ENCODE results near the gene SCLY.

SCLY gene, protein sequence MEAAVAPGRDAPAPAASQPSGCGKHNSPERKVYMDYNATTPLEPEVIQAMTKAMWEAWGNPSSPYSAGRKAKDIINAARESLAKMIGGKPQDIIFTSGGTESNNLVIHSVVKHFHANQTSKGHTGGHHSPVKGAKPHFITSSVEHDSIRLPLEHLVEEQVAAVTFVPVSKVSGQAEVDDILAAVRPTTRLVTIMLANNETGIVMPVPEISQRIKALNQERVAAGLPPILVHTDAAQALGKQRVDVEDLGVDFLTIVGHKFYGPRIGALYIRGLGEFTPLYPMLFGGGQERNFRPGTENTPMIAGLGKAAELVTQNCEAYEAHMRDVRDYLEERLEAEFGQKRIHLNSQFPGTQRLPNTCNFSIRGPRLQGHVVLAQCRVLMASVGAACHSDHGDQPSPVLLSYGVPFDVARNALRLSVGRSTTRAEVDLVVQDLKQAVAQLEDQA

DNA sequence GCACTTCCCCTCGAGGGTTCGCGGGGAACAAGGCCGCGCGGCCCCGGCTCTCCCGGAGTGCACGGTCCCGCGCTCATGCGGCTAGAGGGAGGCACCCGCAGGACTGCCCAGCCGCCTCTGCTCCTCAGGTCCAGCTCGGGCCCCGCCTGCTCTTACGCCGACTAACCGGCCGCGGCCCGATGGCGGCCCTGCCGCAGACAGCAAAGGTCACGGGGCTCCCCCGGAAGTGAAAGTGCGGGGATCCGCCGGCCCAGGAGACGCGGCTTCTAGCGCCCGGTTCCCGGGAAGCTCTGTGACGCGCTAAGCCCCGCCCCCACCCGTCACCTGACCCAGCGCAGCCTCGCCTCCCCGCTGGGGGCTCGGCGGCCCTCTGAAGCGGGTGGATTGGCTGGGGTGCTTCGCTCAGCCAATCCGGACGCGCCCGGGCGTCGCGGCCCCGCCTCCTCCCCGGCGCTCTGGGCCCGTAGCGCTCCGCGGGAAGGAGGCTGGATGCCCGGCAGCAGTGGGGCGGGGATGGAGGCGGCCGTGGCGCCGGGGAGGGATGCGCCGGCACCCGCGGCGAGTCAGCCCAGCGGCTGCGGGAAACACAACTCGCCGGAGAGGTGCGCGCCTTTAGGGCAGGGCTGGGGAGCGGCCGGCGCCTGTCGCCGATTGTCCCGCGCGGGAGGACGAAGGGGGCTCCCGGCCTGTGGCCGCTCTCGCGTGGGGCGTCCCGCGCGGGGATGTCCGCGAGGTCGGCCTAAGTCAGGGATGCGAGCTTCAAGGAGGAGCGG lies at the start of gene SCLY:
Gene SCLY, plus strand, starts transcription at position 460 of the 773 bp plus-strand sequence. Its CDS starts 54 bp downstream, at position 514.
- H3K4me1 Mint-ChIP-seq (ENCODE audit: low read depth) = peaks cover 55% of the 10 kb centered on the region
- peak within 1 kb of the TSS; percentile 92 for H3K4me3 Mint-ChIP-seq
- peaks cover 23% of the 10 kb centered on the region for H3K27me3 Mint-ChIP-seq
- no peaks in the 10 kb centered on the region for H3K9me3 Mint-ChIP-seq
- peak; percentile 97 for DNase-seq
- peaks cover 48% of the 10 kb centered on the region for H3K36me3 Mint-ChIP-seq (ENCODE audit: low read depth)
- H3K27ac Mint-ChIP-seq = peak within 1 kb of the TSS; percentile 92

GRCh38 chr2:238013806-238014205 lies 47.0 kb upstream of the SCLY start:
- Mint-ChIP-seq H3K27me3 (no peaks in the 10 kb centered on the region), H3K4me3 (no peak overlapping the region), H3K4me1 (ENCODE audit: low read depth) (peaks cover 27% of the 10 kb centered on the region), H3K36me3 (ENCODE audit: low read depth) (peaks cover 58% of the 10 kb centered on the region), H3K9me3 (no peaks in the 10 kb centered on the region), H3K27ac (no peak overlapping the region)
- no peak for DNase-seq

- no peaks in the 10 kb centered on the region for H3K9me3 Mint-ChIP-seq
- no peak overlapping the region for H3K27ac Mint-ChIP-seq
- H3K27me3 Mint-ChIP-seq = no peaks in the 10 kb centered on the region
- DNase-seq = no peak
- H3K4me3 Mint-ChIP-seq = no peak overlapping the region
- peaks cover 72% of the 10 kb centered on the region for H3K36me3 Mint-ChIP-seq (ENCODE audit: low read depth)
- peaks cover 12% of the 10 kb centered on the region for H3K4me1 Mint-ChIP-seq (ENCODE audit: low read depth)
Measured at GRCh38 chr2:238015705-238016104, 45.1 kb upstream of the SCLY start.

GRCh38 chr2:238016526-238016925 lies 44.3 kb upstream of the SCLY start:
- H3K4me1 Mint-ChIP-seq (ENCODE audit: low read depth) = peaks cover 6% of the 10 kb centered on the region
- DNase-seq = no peak
- H3K4me3 Mint-ChIP-seq = no peak overlapping the region
- H3K27me3 Mint-ChIP-seq = no peaks in the 10 kb centered on the region
- no peak overlapping the region for H3K27ac Mint-ChIP-seq
- no peaks in the 10 kb centered on the region for H3K9me3 Mint-ChIP-seq
- peaks cover 72% of the 10 kb centered on the region for H3K36me3 Mint-ChIP-seq (ENCODE audit: low read depth)

GRCh38 chr2:238019962-238020361 lies 40.8 kb upstream of the SCLY start:
- peaks cover 71% of the 10 kb centered on the region for H3K36me3 Mint-ChIP-seq (ENCODE audit: low read depth)
- H3K27ac Mint-ChIP-seq = peak overlapping the region; percentile 5
- no peak overlapping the region for H3K4me3 Mint-ChIP-seq
- H3K9me3 Mint-ChIP-seq = no peaks in the 10 kb centered on the region
- H3K4me1 Mint-ChIP-seq (ENCODE audit: low read depth) = peaks cover 14% of the 10 kb centered on the region
- no peak for DNase-seq
- H3K27me3 Mint-ChIP-seq = no peaks in the 10 kb centered on the region

DNA sequence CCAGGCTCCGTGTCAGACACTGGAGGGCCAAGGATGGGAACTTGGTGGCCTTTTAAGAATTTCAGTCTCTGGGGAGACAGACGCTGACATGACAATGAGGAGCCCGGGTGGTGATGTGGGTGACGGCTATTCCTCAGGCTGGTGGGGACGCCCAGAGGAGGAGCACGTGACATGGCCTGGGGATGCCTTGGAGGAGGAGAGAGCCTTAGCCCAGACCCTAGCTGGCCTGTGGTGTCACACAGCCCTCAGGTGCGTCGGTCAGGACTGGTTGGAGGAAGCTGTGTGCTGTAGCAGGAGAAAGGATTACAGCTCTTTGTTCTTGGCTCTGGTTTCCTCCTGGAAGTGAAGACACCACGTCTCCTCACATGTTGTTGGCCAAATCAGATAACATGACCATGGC lies 40.0 kb upstream of the SCLY start:
- no peaks in the 10 kb centered on the region for H3K9me3 Mint-ChIP-seq
- H3K36me3 Mint-ChIP-seq (ENCODE audit: low read depth) = peaks cover 76% of the 10 kb centered on the region

DNA sequence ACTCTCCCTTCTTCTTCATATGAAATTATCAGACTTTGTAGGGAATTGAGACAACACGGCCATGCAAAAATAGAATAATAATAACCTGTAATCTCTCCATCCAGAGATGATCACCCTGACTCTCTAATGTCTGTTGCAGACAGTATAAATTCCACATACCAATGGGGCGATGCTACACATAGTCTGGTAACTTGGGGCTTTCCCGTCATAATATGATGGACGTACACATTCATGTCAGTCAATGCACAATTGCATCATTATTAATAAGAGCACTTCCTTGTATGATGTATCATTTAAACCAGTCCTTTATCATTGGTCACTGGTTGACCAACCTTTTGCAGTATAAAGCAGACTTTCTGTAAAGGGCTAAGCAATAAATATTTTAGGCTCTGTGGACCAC lies 39.5 kb upstream of the SCLY start:
- no peak for DNase-seq
- H3K4me3 Mint-ChIP-seq = no peak overlapping the region
- H3K4me1 Mint-ChIP-seq (ENCODE audit: low read depth) = peaks cover 20% of the 10 kb centered on the region
- peaks cover 81% of the 10 kb centered on the region for H3K36me3 Mint-ChIP-seq (ENCODE audit: low read depth)
- H3K9me3 Mint-ChIP-seq = no peaks in the 10 kb centered on the region
- no peak overlapping the region for H3K27ac Mint-ChIP-seq
- H3K27me3 Mint-ChIP-seq = no peaks in the 10 kb centered on the region

More for the DNA sequence above, 40.0 kb upstream of the SCLY start:
- no peak overlapping the region for H3K27ac Mint-ChIP-seq
- H3K4me1 Mint-ChIP-seq (ENCODE audit: low read depth) = peaks cover 20% of the 10 kb centered on the region
- H3K4me3 Mint-ChIP-seq = no peak overlapping the region
- DNase-seq = no peak
- no peaks in the 10 kb centered on the region for H3K27me3 Mint-ChIP-seq

- Mint-ChIP-seq H3K4me3 (no peak overlapping the region), H3K27me3 (no peaks in the 10 kb centered on the region), H3K27ac (no peak overlapping the region), H3K4me1 (ENCODE audit: low read depth) (peaks cover 23% of the 10 kb centered on the region), H3K36me3 (ENCODE audit: low read depth) (peaks cover 83% of the 10 kb centered on the region), H3K9me3 (no peaks in the 10 kb centered on the region)
- no peak for DNase-seq
Measured at GRCh38 chr2:238022594-238023157, 38.1 kb upstream of the SCLY start.

DNA sequence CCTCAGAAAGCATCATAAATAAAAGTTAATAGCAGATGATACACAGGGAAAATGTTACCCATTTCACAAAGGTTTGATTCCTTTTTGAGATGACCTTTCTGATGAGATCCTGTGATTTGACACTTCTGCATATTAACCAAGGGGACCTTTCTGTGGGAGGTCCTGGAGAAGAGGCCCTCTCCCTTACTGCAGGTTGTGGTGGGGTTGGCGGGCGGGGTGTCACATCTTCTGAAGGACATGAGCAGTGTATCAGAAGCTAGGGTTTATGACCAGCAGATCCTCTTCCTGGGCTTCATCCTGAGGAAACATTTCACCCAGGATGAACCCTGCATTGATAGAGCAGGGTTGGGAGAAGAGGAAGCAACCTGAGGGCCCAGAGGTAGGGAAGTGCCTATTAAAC lies 37.2 kb upstream of the SCLY start:
- Mint-ChIP-seq H3K4me1 (ENCODE audit: low read depth) (peaks cover 23% of the 10 kb centered on the region), H3K4me3 (no peak overlapping the region), H3K27me3 (no peaks in the 10 kb centered on the region), H3K9me3 (no peaks in the 10 kb centered on the region), H3K36me3 (ENCODE audit: low read depth) (peaks cover 85% of the 10 kb centered on the region), H3K27ac (no peak overlapping the region)
- DNase-seq = no peak

DNA sequence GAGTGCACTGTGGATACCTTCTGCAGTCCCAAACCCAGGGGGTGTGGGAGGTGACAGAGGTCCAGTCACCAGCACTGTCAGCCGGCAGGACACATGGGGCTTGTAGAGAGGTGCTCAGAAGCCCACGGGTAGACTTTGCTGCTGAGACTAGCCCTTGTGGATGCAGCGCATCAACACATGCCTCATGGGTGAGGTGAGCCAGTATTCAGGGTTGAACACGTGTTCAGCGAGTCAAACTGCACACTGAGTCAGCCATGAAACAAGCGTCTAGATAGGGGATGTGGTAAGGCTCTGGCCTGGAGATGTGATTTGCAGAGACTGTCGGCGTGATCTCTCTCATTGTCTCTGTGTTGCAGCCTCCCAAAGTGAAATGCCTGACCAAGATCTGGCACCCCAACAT lies 35.8 kb upstream of the SCLY start:
- Mint-ChIP-seq H3K4me1 (ENCODE audit: low read depth) (peaks cover 23% of the 10 kb centered on the region), H3K4me3 (peak overlapping the region; percentile 43), H3K36me3 (ENCODE audit: low read depth) (peaks cover 83% of the 10 kb centered on the region)

DNA sequence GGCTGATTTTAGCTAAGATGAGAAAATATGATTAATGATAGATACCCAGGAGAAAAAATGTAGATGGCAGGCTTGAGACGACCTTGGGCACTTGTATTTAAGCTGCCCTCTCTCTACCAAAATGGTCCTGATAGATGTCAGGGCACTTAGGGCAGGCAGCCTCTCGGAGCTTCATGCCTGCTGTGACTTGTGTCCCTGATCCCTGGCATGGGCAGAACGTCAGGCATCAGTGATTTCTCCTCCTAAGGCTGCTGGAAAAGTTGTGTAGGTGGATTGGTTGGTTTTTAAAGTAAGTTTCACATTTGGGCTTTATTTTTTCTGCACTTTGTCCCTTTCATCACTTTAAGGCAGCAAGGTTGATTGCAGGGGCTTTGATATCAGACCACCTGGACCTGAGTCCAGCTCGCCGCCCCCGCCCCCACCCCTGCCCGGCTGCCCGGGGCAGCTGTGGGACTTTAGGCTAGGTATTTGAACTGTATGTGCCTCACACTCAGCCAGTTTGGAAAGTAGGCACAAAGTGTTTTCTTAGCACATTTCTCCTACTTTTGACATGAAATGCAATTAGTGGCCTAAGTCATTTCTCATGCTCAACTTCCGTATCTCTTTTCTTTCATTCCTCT lies 35.0 kb upstream of the SCLY start:
- DNase-seq = no peak
- Mint-ChIP-seq H3K27me3 (no peaks in the 10 kb centered on the region), H3K27ac (peak overlapping the region; percentile 83), H3K4me1 (ENCODE audit: low read depth) (peaks cover 23% of the 10 kb centered on the region), H3K4me3 (peak overlapping the region; percentile 43), H3K9me3 (no peaks in the 10 kb centered on the region), H3K36me3 (ENCODE audit: low read depth) (peaks cover 83% of the 10 kb centered on the region)

More for the DNA sequence above, 35.8 kb upstream of the SCLY start:
- Mint-ChIP-seq H3K9me3 (no peaks in the 10 kb centered on the region), H3K27ac (peak overlapping the region; percentile 83), H3K27me3 (no peaks in the 10 kb centered on the region)
- peak; percentile 52 for DNase-seq

DNA sequence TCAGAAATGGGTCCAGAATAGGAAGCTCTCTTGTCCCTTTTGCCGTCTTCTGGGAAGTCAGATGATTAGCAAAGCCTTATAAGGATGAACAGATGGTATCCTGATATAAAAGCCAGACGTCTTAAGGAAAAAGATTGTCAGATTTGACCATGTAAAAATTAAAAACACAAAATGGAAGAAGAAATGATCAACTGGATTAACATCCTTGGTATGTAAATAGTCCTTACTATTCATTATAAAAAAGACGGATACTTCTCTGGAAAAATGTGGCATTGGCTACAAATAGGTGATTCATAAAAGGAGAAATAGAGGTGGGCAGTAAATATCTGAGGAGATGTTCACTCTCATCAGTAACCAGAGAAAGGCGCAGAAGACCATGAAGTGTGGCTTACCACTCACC lies 33.7 kb upstream of the SCLY start:
- no peaks in the 10 kb centered on the region for H3K27me3 Mint-ChIP-seq
- DNase-seq = no peak
- peaks cover 23% of the 10 kb centered on the region for H3K4me1 Mint-ChIP-seq (ENCODE audit: low read depth)
- no peaks in the 10 kb centered on the region for H3K9me3 Mint-ChIP-seq
- H3K27ac Mint-ChIP-seq = no peak overlapping the region
- peaks cover 83% of the 10 kb centered on the region for H3K36me3 Mint-ChIP-seq (ENCODE audit: low read depth)
- no peak overlapping the region for H3K4me3 Mint-ChIP-seq

DNA sequence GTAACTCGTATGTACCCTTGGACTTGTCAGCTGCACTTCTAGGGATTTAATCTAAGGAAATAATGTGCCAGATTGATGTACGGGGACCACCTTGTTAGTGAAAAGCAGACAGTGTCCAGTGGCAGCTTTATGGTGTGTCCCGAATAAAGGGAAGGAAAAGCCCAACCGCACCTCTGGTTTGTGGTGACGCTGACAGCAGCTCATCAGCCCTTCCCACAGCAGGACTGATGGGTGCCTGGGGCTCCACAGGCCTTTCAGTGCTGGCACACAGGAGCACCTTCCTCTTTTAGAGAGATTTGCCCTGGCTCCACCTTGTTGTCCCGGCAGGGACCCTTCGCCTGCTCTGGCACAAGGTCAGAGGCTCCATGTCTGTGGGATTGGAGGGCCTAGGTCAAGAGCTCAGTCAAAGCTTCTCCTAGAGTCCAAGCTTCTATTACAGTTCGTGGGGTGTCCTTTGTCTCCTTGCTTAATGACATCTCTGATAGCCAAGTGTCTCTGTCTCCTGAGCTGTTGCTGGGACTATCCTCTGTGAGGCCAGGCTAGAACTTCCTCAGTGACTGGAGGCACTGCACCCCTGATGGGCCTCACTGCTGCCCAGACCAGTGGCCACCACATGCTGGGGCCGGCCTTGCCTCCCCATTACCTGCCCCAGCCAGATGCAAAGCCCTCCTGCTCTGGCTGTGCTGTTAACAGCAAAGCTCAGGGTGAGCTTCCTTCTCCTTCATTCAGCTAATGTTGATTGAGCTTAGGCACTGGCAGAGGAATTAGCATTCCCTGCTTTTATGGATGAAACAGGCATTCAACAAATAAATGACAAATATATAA lies 33.0 kb upstream of the SCLY start:
- Mint-ChIP-seq H3K36me3 (ENCODE audit: low read depth) (peaks cover 83% of the 10 kb centered on the region), H3K4me3 (no peak overlapping the region), H3K27me3 (no peaks in the 10 kb centered on the region), H3K4me1 (ENCODE audit: low read depth) (peaks cover 23% of the 10 kb centered on the region), H3K27ac (no peak overlapping the region), H3K9me3 (no peaks in the 10 kb centered on the region)
- no peak for DNase-seq

GRCh38 chr2:238029853-238030252 lies 30.9 kb upstream of the SCLY start:
- DNase-seq = no peak
- H3K9me3 Mint-ChIP-seq = no peaks in the 10 kb centered on the region
- no peak overlapping the region for H3K27ac Mint-ChIP-seq
- H3K27me3 Mint-ChIP-seq = no peaks in the 10 kb centered on the region
- peaks cover 12% of the 10 kb centered on the region for H3K4me1 Mint-ChIP-seq (ENCODE audit: low read depth)
- H3K4me3 Mint-ChIP-seq = no peak overlapping the region
- peaks cover 92% of the 10 kb centered on the region for H3K36me3 Mint-ChIP-seq (ENCODE audit: low read depth)

Data from activated T-cell treated with anti-CD3 and anti-CD28 coated beads, Interleukin-2, amount 50 U/mL, for 24 hours (primary cell).